Sigmoid colon (tissue), 7 donors: Measurements from ENCODE around the gene IQGAP1. TPM values are rescaled to one million over a fixed set of nuclear protein-coding genes. Genes with fewer than 3 reads are reported as not detected.

ENCODE experiments used
- DNase-seq: peaks from one replicate; pipeline ENCODE4 v3.0.0-alpha.2; 2019
- H3K27ac ChIP-seq, 4 donors: fragments of 200-600 bp; sonication (generic); one replicate each; pipeline ENCODE4 v1.5.1; 2016 to 2019; ENCODE audit warnings: mild to moderate bottlenecking in 1 of 4
- H3K27me3 ChIP-seq, 3 donors: fragments of 200-600 bp; sonication (generic); one replicate each; pipeline ENCODE4 v1.5.1; 2019; ENCODE audit warnings: mild to moderate bottlenecking in 1 of 3
- H3K36me3 ChIP-seq, 4 donors: fragments of 200-600 bp; sonication (generic); one replicate each; pipeline ENCODE4 v1.5.1; 2016 to 2019
- H3K4me1 ChIP-seq, 4 donors: fragments of 200-600 bp; sonication (generic); one replicate each; pipeline ENCODE4 v1.5.1; 2017 to 2019
- H3K4me3 ChIP-seq, 4 donors: fragments of 200-600 bp; sonication (generic); one replicate each; pipeline ENCODE4 v1.5.1; 2017 to 2019; ENCODE audit warnings: mild to moderate bottlenecking in 2 of 4, moderate library complexity in 1 of 4
- H3K9me3 ChIP-seq, 4 donors: fragments of 200-600 bp in 3 of 4; sonication (generic) in 3 of 4; one replicate each; pipeline versions ENCODE4 v1.5.1 to v1.6.1; 2013 to 2019
- EP300 ChIP-seq, 4 donors: sonication (generic); formaldehyde crosslinking; IDR thresholded peaks; one replicate each; pipeline ENCODE4 v1.6.1; 2017; ENCODE audit warnings: antibody characterized with exemption in 4 of 4
- POLR2A ChIP-seq, 2 donors: fragments of 450-650 bp; IDR thresholded peaks; one replicate each; pipeline ENCODE4 v1.6.1; 2016; ENCODE audit warnings: antibody characterized with exemption in 2 of 2, mild to moderate bottlenecking in 2 of 2, moderate library complexity in 2 of 2
- POLR2AphosphoS5 ChIP-seq, 4 donors: sonication (generic); formaldehyde crosslinking; IDR thresholded peaks; one replicate each; pipeline ENCODE4 v1.6.1; 2017; ENCODE audit warnings: antibody characterized with exemption in 4 of 4
- WGBS, 2 donors: extraction: QIAGEN DNeasy Blood & Tissue Kit; methylation state at CpG; one replicate each; pipeline ENCODE4 v1.1.7; 2013; 5-methylcytosine and 5-hydroxymethylcytosine counted together
- intact Hi-C: fragments of 100-400 bp; cut with DNase I; formaldehyde crosslinking; loops from one replicate; pipeline ENCODE4 v1.15.1; 2023
- polyA plus RNA-seq, 3 donors: library from polyadenylated mRNA; stranded (reverse); fragments of 200-250 nt; gene quantifications; one replicate each; pipeline ENCODE4 v1.2.3, GENCODE V29; 2013
- total RNA-seq, 4 donors: library from RNA; depleted of rRNA; stranded (reverse); fragments of >200 nt; gene quantifications; one replicate each; pipeline ENCODE4 v1.1.0, GENCODE V29; 2016
- TF ChIP-seq, protein P1 (sequence below), 4 experiments: fragments of 450-650 bp in 3 of 4; fragments of 200-600 bp in 1 of 4; IDR thresholded peaks; one replicate each; pipeline ENCODE4 v1.5.1; 2016 to 2019; ENCODE audit warnings: antibody characterized with exemption in 4 of 4, mild to moderate bottlenecking in 3 of 4, moderate library complexity in 2 of 4
- donor health status: healthy with polysubstance abuse.
- donor health status: Bipolar disorder and iron deficiency.
- donor health status: healthy.

The IQGAP1 gene
- total and polyA plus RNA-seq, 7 donors, result 96.7 to 283 (median 135) TPM

DNA sequence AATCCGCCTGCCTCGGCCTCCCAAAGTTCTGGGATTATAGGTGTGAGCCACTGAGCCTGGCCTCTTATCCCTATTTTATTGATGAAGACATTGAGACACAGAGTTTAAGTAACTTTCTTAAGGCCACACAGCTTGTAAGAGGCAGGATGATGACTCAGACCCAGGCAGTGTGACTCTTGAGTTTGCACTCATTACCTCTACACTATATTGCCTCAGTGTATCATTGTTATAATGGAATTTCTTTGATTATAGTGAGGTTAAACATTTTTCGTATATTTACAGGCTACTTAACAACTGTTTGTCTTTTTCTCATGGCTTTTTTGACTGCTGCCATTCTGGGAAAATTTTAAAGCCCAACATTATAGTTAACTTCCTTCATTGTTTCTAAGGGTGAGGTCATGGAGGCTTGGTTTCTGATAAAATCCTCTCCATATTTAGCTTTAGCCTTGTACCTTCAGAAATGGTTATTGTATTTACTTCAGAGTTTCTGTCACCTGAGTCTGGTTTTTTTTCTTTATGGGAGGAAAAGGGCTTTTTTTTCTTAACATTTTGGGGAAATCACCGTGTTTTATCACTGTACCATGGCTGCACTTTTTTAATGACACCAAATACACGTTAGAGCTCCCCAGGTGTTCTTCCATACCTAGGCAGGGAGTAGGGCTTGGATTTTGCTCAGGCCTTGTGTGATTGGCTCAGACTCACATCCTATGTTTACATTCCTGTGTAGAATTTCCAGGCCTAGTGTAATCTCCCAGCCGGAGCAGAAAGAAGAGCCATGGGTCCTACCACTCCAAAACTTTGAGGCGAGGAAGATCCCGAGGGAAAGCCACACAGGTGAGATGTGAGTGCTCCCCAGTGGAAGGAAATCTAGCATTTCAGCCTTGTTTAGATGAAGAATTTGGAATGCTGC, 29.7 kb upstream of the IQGAP1 start:
- intact Hi-C loops, result no loop called here
- TF ChIP-seq POLR2A (IDR thresholded peaks at IDR 0.05) (no peak), POLR2AphosphoS5 (IDR thresholded peaks at IDR 0.05) (no peak)
- TF ChIP-seq, protein P1, sequence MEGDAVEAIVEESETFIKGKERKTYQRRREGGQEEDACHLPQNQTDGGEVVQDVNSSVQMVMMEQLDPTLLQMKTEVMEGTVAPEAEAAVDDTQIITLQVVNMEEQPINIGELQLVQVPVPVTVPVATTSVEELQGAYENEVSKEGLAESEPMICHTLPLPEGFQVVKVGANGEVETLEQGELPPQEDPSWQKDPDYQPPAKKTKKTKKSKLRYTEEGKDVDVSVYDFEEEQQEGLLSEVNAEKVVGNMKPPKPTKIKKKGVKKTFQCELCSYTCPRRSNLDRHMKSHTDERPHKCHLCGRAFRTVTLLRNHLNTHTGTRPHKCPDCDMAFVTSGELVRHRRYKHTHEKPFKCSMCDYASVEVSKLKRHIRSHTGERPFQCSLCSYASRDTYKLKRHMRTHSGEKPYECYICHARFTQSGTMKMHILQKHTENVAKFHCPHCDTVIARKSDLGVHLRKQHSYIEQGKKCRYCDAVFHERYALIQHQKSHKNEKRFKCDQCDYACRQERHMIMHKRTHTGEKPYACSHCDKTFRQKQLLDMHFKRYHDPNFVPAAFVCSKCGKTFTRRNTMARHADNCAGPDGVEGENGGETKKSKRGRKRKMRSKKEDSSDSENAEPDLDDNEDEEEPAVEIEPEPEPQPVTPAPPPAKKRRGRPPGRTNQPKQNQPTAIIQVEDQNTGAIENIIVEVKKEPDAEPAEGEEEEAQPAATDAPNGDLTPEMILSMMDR (IDR thresholded peaks at IDR 0.05), result no peak
- Histone ChIP-seq H3K27me3 (no peaks in the 10 kb centered on the region), H3K9me3 (no peaks in the 10 kb centered on the region), H3K36me3 (no peaks in the 10 kb centered on the region), H3K4me1 (peaks cover 0 to 34% (median 19%) of the 10 kb centered on the region in 4 donors), H3K27ac (no peak overlapping the region), H3K4me3 (no peak overlapping the region)
- DNase-seq, result no peak
- 14 to 64% methylated on average over 8 of the region's 8 CpGs for WGBS, 2 donors

DNA sequence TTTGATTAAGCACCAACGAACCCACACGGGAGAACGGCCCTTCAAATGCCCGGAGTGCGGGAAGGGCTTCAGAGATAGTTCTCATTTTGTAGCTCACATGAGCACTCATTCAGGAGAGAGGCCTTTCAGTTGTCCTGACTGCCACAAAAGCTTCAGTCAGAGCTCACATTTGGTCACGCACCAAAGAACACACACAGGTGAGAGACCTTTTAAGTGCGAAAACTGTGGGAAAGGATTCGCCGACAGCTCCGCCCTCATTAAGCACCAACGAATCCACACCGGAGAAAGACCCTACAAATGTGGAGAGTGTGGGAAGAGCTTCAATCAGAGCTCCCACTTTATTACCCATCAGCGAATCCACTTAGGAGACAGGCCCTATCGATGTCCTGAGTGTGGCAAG, 27.3 kb upstream of the IQGAP1 start:
- TF ChIP-seq, protein P1 (IDR thresholded peaks at IDR 0.05), result no peak
- DNase-seq, result no peak
- Histone ChIP-seq H3K4me3 (no peak overlapping the region), H3K9me3 (no peaks in the 10 kb centered on the region), H3K4me1 (peaks cover 0 to 47% (median 27%) of the 10 kb centered on the region in 4 donors), H3K27me3 (no peaks in the 10 kb centered on the region), H3K27ac (peak overlapping the region in 1 of 4 donors; percentile 85), H3K36me3 (no peaks in the 10 kb centered on the region)
- intact Hi-C loops, result loop anchor here (5.0 kb wide), 1 partner anchor 43 kb away; no protein-coding TSS in a partner anchor
- WGBS, 2 donors, result 92 to 95% methylated on average over 14 of the region's 14 CpGs

DNA sequence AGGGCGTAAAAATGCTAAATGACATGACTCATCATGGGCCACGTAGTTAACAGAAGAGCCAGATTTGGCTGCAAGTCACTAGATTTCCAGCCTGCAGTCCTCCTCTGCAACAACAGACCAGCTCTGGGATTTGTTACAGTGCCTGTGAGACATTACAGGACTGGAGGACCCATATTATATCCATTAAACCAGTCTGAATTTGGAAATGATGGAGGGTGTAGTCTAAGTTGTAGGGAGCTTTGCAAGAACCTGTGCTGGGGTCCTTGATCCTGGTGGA, 25.2 kb upstream of the IQGAP1 start:
- Histone ChIP-seq H3K36me3 (no peaks in the 10 kb centered on the region), H3K4me3 (no peak overlapping the region), H3K27me3 (no peaks in the 10 kb centered on the region), H3K4me1 (peaks cover 0 to 58% (median 37%) of the 10 kb centered on the region in 4 donors), H3K9me3 (no peaks in the 10 kb centered on the region), H3K27ac (peak overlapping the region; percentile 80 to 85 (median 83))
- intact Hi-C loops, result loop anchor here (1.0 to 5.0 kb wide), 3 partner anchors 26 to 119 kb away; partner anchors contain the start of gene IQGAP1
- TF ChIP-seq EP300 (IDR thresholded peaks at IDR 0.05) (peak in 2 of 4 donors; percentile 5 to 19), POLR2A (IDR thresholded peaks at IDR 0.05) (no peak), POLR2AphosphoS5 (IDR thresholded peaks at IDR 0.05) (peak; percentile 10 to 79 (median 67))
- TF ChIP-seq, protein P1 (IDR thresholded peaks at IDR 0.05), result no peak
- peak; percentile 79 for DNase-seq
- WGBS, 2 donors, result 58 to 59% methylated on average over 2 of the region's 2 CpGs

DNA sequence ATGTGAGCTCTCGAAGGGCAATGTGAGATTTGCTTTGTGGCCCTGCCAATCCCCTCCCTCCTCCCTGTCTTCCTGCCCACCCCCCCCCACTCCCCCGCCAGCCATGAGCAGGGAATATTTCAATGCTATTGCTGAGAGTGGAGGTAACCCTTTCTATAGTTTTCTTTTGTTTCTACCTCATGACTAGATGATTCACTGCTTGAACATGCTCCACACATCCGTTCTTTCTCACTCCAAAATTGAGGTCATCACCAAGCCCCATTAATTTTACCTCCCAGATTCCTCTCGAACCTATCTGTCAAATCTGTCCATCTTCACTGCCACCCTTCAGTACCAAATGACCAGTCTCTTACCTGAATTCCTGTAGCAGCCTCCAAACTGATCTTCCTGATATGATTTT, 23.8 kb upstream of the IQGAP1 start:
- H3K36me3 ChIP-seq, result no peaks in the 10 kb centered on the region
- peaks cover 0 to 67% (median 43%) of the 10 kb centered on the region in 4 donors for H3K4me1 ChIP-seq
- TF ChIP-seq POLR2A (IDR thresholded peaks at IDR 0.05) (no peak), EP300 (IDR thresholded peaks at IDR 0.05) (no peak), POLR2AphosphoS5 (IDR thresholded peaks at IDR 0.05) (no peak)
- TF ChIP-seq, protein P1 (IDR thresholded peaks at IDR 0.05), result no peak
- intact Hi-C loops, result loop anchor here (2.0 to 5.0 kb wide), 2 partner anchors 47 to 55 kb away; no protein-coding TSS in a partner anchor
- no peak for DNase-seq
- WGBS, 2 donors, result 83 to 87% methylated on average over 4 of the region's 4 CpGs
- no peaks in the 10 kb centered on the region for H3K9me3 ChIP-seq
- H3K27me3 ChIP-seq, result no peaks in the 10 kb centered on the region
- H3K27ac ChIP-seq, result peak overlapping the region; percentile 30 to 85 (median 82)
- no peak overlapping the region for H3K4me3 ChIP-seq
